Measurements from ENCODE around the gene CIAO1.

- no peak for TF ChIP-seq CTCF (conservative IDR thresholded peaks at IDR 0.05 in 1 of 2, IDR thresholded peaks at IDR 0.05 in 1 of 2; ENCODE audit: low read depth in 1 of 2, low read length in 2 of 2)
- no peak for TF ChIP-seq EZH2 (IDR thresholded peaks at IDR 0.05; ENCODE audit: low read length, missing control alignments)
Measured at GRCh38 chr2:96316999-96317398, 51.0 kb downstream of the CIAO1 start.
